ENCODE measurements around the gene UTP4.

- TF ChIP-seq CTCF (IDR thresholded peaks at IDR 0.05) (no peak), TCF7L2 (IDR thresholded peaks at IDR 0.05; ENCODE audit: low read depth, low read length) (no peak)
These were observed 47.5 kb downstream of the UTP4 start for GRCh38 chr16:69180011-69180338.

Data from Panc1 (cell line).